Measurements from ENCODE around the gene STK32C.

DNA sequence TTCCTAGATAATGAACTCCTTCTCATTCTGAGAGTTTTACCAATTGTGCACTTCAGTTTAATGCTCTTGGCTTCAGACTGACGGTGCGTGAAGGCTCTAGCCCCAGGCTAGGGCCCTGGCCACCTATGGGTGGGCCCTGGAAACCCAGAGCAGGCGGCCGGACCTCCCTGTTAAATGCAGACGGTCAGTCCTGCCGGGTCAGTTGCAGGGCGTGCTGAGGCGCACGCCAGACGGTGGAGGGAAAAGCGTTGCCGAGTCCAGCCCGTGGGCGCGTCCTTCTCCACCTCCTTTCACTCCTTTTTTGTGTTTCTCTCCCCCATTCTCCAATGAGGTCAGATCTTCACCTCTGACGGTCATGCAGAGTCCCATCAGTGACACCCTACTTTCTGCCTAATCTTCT is 118.7 kb downstream of the STK32C start:
- no peak for TF ChIP-seq POLR2A (IDR thresholded peaks at IDR 0.05; ENCODE audit: low read depth, low read length)
- TF ChIP-seq POLR2AphosphoS5 (IDR thresholded peaks at IDR 0.05; ENCODE audit: low read depth, low read length), result no peak
